Hippocampal formation (tissue), 2 donors: ENCODE measurements around the gene PICALM.
"Not testable (repeated sequence)": the region's sequence is repeated elsewhere in the genome, so short reads cannot be mapped to it uniquely, and the experiment has no call there.

Experiments
- DNase-seq, 2 donors: peaks; one replicate each; lab custom pipeline; 2025; lab: John Stamatoyannopoulos, UW

The PICALM gene

GRCh38 chr11:85939099-85940015, 129.5 kb downstream of the PICALM start:
- no peak for DNase-seq

- DNase-seq, result no peak
Measured at GRCh38 chr11:85937835-85938234, 131.0 kb downstream of the PICALM start.

DNA sequence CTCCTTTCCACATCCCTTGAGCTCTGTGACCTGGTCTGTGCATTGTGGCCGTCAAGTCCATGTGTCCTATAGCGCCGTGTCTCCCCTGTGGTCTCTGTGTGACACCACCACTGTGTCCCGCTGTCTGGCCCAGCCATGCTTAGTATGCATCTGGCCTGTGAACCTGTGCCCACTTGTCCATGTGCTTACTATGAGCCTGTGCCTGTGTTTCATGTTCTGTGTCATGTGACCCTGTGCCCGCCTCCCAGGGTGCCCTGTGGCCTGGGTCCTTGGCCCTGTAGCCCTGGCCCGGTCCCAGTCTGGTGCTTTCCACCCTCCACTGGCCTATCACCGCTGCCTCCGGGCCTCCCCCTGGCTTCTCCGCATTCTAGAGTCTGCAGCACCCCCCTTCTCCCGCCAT, 133.1 kb downstream of the PICALM start:
- DNase-seq, result no peak

GRCh38 chr11:85934596-85935169, 134.2 kb downstream of the PICALM start:
- no peak for DNase-seq

DNA sequence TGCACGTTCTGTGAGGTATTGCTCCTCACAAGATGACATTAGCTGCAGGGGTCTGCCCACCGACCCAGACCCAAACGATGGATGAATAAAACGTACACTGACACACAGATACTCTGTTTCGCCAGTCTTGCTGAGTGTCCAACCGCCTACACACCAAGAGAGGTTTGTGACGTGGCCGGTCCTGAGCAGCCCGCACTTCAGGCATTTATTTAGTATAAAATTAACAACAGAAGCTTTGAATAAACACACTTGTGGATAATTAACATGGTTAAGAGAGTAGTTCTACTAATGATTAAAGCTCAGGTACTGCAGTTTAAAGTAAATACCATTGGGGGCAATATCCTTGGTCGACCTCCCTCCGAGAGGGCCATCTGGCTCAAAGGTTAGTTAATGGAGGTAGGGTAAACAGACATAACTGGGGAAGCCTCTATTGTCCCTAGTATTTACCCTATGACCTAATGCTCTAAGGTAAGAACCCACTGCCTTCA, 138.0 kb downstream of the PICALM start:
- DNase-seq, result no peak

- not testable (repeated sequence) for DNase-seq
Measured at GRCh38 chr11:85926653-85927214, 142.2 kb downstream of the PICALM start.

GRCh38 chr11:85923455-85923854, 145.4 kb downstream of the PICALM start:
- no peak for DNase-seq

DNA sequence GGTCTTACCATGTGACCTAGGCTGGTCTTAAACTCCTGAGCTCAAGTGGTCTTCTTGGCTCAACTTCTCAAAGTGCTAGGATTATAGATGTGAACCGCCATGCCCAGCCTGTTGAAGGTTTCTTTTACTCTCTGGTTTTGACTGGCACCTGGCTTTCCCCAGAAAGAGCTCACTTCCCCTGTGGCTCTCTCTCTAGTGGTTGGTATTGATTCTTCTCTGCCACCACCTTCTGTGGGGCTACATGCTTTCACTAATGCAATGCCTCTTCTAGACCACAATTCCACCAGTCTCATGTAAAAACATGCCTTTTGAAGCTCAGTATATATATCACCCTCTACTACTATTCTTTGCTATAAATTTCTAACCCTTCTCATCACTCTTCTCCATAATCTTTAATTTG, 146.5 kb downstream of the PICALM start:
- no peak for DNase-seq

- no peak for DNase-seq
Measured at GRCh38 chr11:85918910-85919794, 149.7 kb downstream of the PICALM start.

GRCh38 chr11:85914425-85914824, 154.5 kb downstream of the PICALM start:
- no peak for DNase-seq

- DNase-seq, result no peak
Measured at GRCh38 chr11:85913513-85913912, 155.4 kb downstream of the PICALM start.

DNA sequence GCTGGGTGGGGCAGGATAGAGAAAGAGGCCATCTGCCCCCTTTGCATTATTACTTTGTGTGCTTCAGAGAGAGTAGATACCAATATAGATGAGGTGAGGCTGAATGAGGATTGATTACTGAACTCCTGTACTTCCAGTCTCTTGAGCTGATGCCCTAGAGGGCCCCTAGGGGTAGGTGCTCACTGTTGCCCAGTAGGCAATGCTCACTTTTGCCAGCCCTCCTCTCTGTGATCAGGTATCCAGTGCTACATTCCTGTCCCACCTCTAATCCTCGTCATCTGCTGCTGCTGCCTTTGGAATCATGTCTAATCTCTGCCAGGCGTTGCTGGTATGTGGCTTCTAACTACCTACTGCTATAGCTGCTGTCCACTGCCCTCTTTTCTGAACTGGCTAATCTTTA, 156.5 kb downstream of the PICALM start:
- DNase-seq, result no peak
